Measurements from ENCODE around the gene PARD3. TPM values are rescaled to one million over a fixed set of nuclear protein-coding genes. Genes with fewer than 3 reads are reported as not detected.

PARD3 gene
- total RNA-seq, 1 experiment from 2014 or later = 154 TPM

- intact Hi-C loops (cut with micrococcal nuclease) = no loop called here
- H3K79me2 ChIP-seq (ENCODE audit: low read length) = peaks cover 98% of the 10 kb centered on the region
- TF ChIP-seq EZH2phosphoT487 (IDR thresholded peaks at IDR 0.05; ENCODE audit: borderline replicate concordance, low read length) (no peak), CTCF (conservative IDR thresholded peaks at IDR 0.05; ENCODE audit: low read depth, low read length) (peak; percentile 37; the same call in 1 of the 2 replicates)
- no peaks in the 10 kb centered on the region for H3K9me2 ChIP-seq (replicated peaks; ENCODE audit: low read length)
- no peak overlapping the region for H3K27ac ChIP-seq (ENCODE audit: low read length)
- H3K9ac ChIP-seq (ENCODE audit: low read length) = no peak overlapping the region
- DNase-seq = peak; percentile 59
- no peak overlapping the region for H3K4me2 ChIP-seq (ENCODE audit: low read length)
- H3K27me3 ChIP-seq (ENCODE audit: low read length) = no peaks in the 10 kb centered on the region
- H3K9me3 ChIP-seq (ENCODE audit: low read length) = no peaks in the 10 kb centered on the region
- no peak overlapping the region for H3K4me3 ChIP-seq (ENCODE audit: low read length)
- ChIA-PET POLR2A (ENCODE audit: unreplicated experiment) (interaction anchor here (0.7 kb wide), 1 partner anchor 120 kb away, joined by 4 read pairs; no protein-coding TSS in a partner anchor), CTCF (no interaction called here)
- H2AFZ ChIP-seq (ENCODE audit: low read length) = no peak overlapping the region
- no TSS peak for BruUV-seq (replicated peaks)
- peaks cover 6% of the 10 kb centered on the region; the same call in 1 of the 2 replicates for H3K36me3 ChIP-seq (ENCODE audit: low read depth, low read length)
- peaks cover 13% of the 10 kb centered on the region; the same call in 1 of the 2 replicates for H4K20me1 ChIP-seq (ENCODE audit: low read length)
- peaks cover 8% of the 10 kb centered on the region; the same call in 1 of the 2 replicates for H3K4me1 ChIP-seq (ENCODE audit: insufficient read depth, low read length)
- ATAC-seq = peak; percentile 59
- no peaks in the 10 kb centered on the region for H3F3A ChIP-seq (ENCODE audit: low read length, unreplicated experiment)
Observed at GRCh38 chr10:34786464-34786863, 28.6 kb downstream of the PARD3 start.

- BruUV-seq (replicated peaks) = no TSS peak
- peaks cover 19% of the 10 kb centered on the region for H4K20me1 ChIP-seq (ENCODE audit: low read length)
- H3K9me2 ChIP-seq (replicated peaks; ENCODE audit: low read length) = no peaks in the 10 kb centered on the region
- H3F3A ChIP-seq (ENCODE audit: low read length, unreplicated experiment) = no peaks in the 10 kb centered on the region
- H3K4me1 ChIP-seq (ENCODE audit: insufficient read depth, low read length) = peaks cover 18% of the 10 kb centered on the region
- H3K4me2 ChIP-seq (ENCODE audit: low read length) = no peak overlapping the region
- peaks cover 90% of the 10 kb centered on the region for H3K79me2 ChIP-seq (ENCODE audit: low read length)
- DNase-seq = no peak
- H3K27ac ChIP-seq (ENCODE audit: low read length) = no peak overlapping the region
- ATAC-seq = no peak
- H3K9ac ChIP-seq (ENCODE audit: low read length) = no peak overlapping the region
- H3K27me3 ChIP-seq (ENCODE audit: low read length) = no peaks in the 10 kb centered on the region
- H3K9me3 ChIP-seq (ENCODE audit: low read length) = no peaks in the 10 kb centered on the region
- POLR2A ChIA-PET (ENCODE audit: unreplicated experiment) = no interaction called here
- CTCF ChIA-PET = no interaction called here
- no peak overlapping the region for H2AFZ ChIP-seq (ENCODE audit: low read length)
- intact Hi-C loops (cut with micrococcal nuclease) = no loop called here
- TF ChIP-seq EZH2 (IDR thresholded peaks at IDR 0.05; ENCODE audit: low read length, unreplicated experiment) (no peak), EZH2phosphoT487 (IDR thresholded peaks at IDR 0.05; ENCODE audit: borderline replicate concordance, low read length) (no peak), CTCF (conservative IDR thresholded peaks at IDR 0.05; ENCODE audit: low read depth, low read length) (no peak)
- no peaks in the 10 kb centered on the region for H3K36me3 ChIP-seq (ENCODE audit: low read depth, low read length)
- no peak overlapping the region for H3K4me3 ChIP-seq (ENCODE audit: low read length)
Observed at GRCh38 chr10:34781711-34782110, 33.4 kb downstream of the PARD3 start.

GRCh38 chr10:34780818-34781380 is 34.2 kb downstream of the PARD3 start:
- ATAC-seq = no peak
- BruUV-seq (replicated peaks) = no TSS peak

More at GRCh38 chr10:34780818-34781380, 34.2 kb downstream of the PARD3 start:
- H3K4me2 ChIP-seq (ENCODE audit: low read length) = no peak overlapping the region
- no peaks in the 10 kb centered on the region for H3K9me3 ChIP-seq (ENCODE audit: low read length)
- no peaks in the 10 kb centered on the region for H3K36me3 ChIP-seq (ENCODE audit: low read depth, low read length)
- CTCF ChIA-PET = no interaction called here
- H3K27me3 ChIP-seq (ENCODE audit: low read length) = no peaks in the 10 kb centered on the region
- H3K4me1 ChIP-seq (ENCODE audit: insufficient read depth, low read length) = peaks cover 10% of the 10 kb centered on the region
- H3K27ac ChIP-seq (ENCODE audit: low read length) = no peak overlapping the region
- DNase-seq = no peak
- H3K4me3 ChIP-seq (ENCODE audit: low read length) = no peak overlapping the region
- H2AFZ ChIP-seq (ENCODE audit: low read length) = no peak overlapping the region
- TF ChIP-seq EZH2phosphoT487 (IDR thresholded peaks at IDR 0.05; ENCODE audit: borderline replicate concordance, low read length) = no peak
- TF ChIP-seq CTCF (conservative IDR thresholded peaks at IDR 0.05; ENCODE audit: low read depth, low read length) = no peak
- TF ChIP-seq EZH2 (IDR thresholded peaks at IDR 0.05; ENCODE audit: low read length, unreplicated experiment) = no peak
- no peaks in the 10 kb centered on the region for H3K9me2 ChIP-seq (replicated peaks; ENCODE audit: low read length)
- intact Hi-C loops (cut with micrococcal nuclease) = no loop called here
- H3K9ac ChIP-seq (ENCODE audit: low read length) = no peak overlapping the region
- H3F3A ChIP-seq (ENCODE audit: low read length, unreplicated experiment) = no peaks in the 10 kb centered on the region
- POLR2A ChIA-PET (ENCODE audit: unreplicated experiment) = interaction anchor here (0.7 kb wide), 1 partner anchor 49 kb away, joined by 3 read pairs; no protein-coding TSS in a partner anchor
- H4K20me1 ChIP-seq (ENCODE audit: low read length) = peaks cover 13% of the 10 kb centered on the region
- peaks cover 89% of the 10 kb centered on the region for H3K79me2 ChIP-seq (ENCODE audit: low read length)
